Tibial artery (tissue), 4 donors: ENCODE results near the gene USP14.
"Not testable (repeated sequence)": the region's sequence is repeated elsewhere in the genome, so short reads cannot be mapped to it uniquely, and the experiment has no call there.

Experiments used
- DNase-seq, 2 donors: peaks; one replicate each; pipeline ENCODE4 v3.0.0-alpha.2; 2019
- H3K27ac ChIP-seq, 2 donors: fragments of 200-600 bp; sonication (generic) in 1 of 2; 1 replicate in 1 of 2; 2 replicates in 1 of 2; pipeline ENCODE4 v1.5.1; 2018 to 2019; ENCODE audit warnings: mild to moderate bottlenecking in 1 of 2
- H3K27me3 ChIP-seq, 2 donors: fragments of 200-600 bp; sonication (generic) in 1 of 2; one replicate each; pipeline versions ENCODE4 v1.5.1 to v1.6.0; 2016 to 2019
- H3K36me3 ChIP-seq, 3 donors: fragments of 200-600 bp; sonication (generic) in 2 of 3; one replicate each; pipeline ENCODE4 v1.5.1; 2016 to 2019; ENCODE audit warnings: mild to moderate bottlenecking in 2 of 3
- H3K4me1 ChIP-seq, 4 donors: fragments of 200-600 bp; sonication (generic) in 2 of 4; 1 replicate in 3 of 4; 2 replicates in 1 of 4; pipeline ENCODE4 v1.5.1; 2016 to 2019
- H3K4me3 ChIP-seq, 2 donors: fragments of 200-600 bp; sonication (generic) in 1 of 2; 1 replicate in 1 of 2; 2 replicates in 1 of 2; pipeline ENCODE4 v1.5.1; 2018 to 2019; ENCODE audit warnings: mild to moderate bottlenecking in 2 of 2
- H3K9me3 ChIP-seq, 3 donors: fragments of 200-600 bp; sonication (generic) in 1 of 3; one replicate each; pipeline ENCODE4 v1.5.1; 2016 to 2019
- CTCF ChIP-seq, 2 experiments: fragments of 200-600 bp in 1 of 2; fragments of 450-650 bp in 1 of 2; IDR thresholded peaks; one replicate each; pipeline ENCODE4 v1.5.1; 2017 to 2019; ENCODE audit warnings: antibody characterized with exemption in 2 of 2, mild to moderate bottlenecking in 1 of 2, moderate library complexity in 1 of 2
- intact Hi-C: fragments of 100-400 bp; cut with DNase I; formaldehyde crosslinking; loops from one replicate; pipeline ENCODE4 v1.15.0; 2023; ENCODE audit warnings: low total_unique reads

The USP14 gene

GRCh38 chr18:135045-135444 is 23.3 kb upstream of the USP14 start:
- H3K27ac ChIP-seq: no peak overlapping the region
- H3K4me1 ChIP-seq: no peaks in the 10 kb centered on the region
- TF ChIP-seq CTCF (IDR thresholded peaks at IDR 0.05): no peak
- H3K36me3 ChIP-seq: no peaks in the 10 kb centered on the region
- intact Hi-C loops: no loop called here
- H3K4me3 ChIP-seq: no peak overlapping the region
- no peak for DNase-seq
- H3K27me3 ChIP-seq: no peaks in the 10 kb centered on the region
- H3K9me3 ChIP-seq: peaks cover 0 to 4% (median 0%) of the 10 kb centered on the region in 3 donors

GRCh38 chr18:136433-136832 is 21.9 kb upstream of the USP14 start:
- TF ChIP-seq CTCF (IDR thresholded peaks at IDR 0.05): no peak
- no peak overlapping the region for H3K27ac ChIP-seq
- intact Hi-C loops: no loop called here

GRCh38 chr18:137327-137726 is 21.0 kb upstream of the USP14 start:
- Histone ChIP-seq H3K27me3 (no peaks in the 10 kb centered on the region), H3K36me3 (no peaks in the 10 kb centered on the region), H3K4me3 (no peak overlapping the region), H3K9me3 (no peaks in the 10 kb centered on the region), H3K4me1 (no peaks in the 10 kb centered on the region), H3K27ac (no peak overlapping the region)
- intact Hi-C loops: no loop called here
- no peak for TF ChIP-seq CTCF (IDR thresholded peaks at IDR 0.05)
- DNase-seq: no peak

More at GRCh38 chr18:136433-136832, 21.9 kb upstream of the USP14 start:
- no peak for DNase-seq
- H3K36me3 ChIP-seq: no peaks in the 10 kb centered on the region
- H3K27me3 ChIP-seq: no peaks in the 10 kb centered on the region
- H3K9me3 ChIP-seq: no peaks in the 10 kb centered on the region
- no peaks in the 10 kb centered on the region for H3K4me1 ChIP-seq
- no peak overlapping the region for H3K4me3 ChIP-seq

- H3K27me3 ChIP-seq: peaks cover 0 to 2% of the 10 kb centered on the region in 2 donors
- intact Hi-C loops: no loop called here
- no peak overlapping the region for H3K4me3 ChIP-seq
- no peaks in the 10 kb centered on the region for H3K4me1 ChIP-seq
- TF ChIP-seq CTCF (IDR thresholded peaks at IDR 0.05): no peak
- H3K36me3 ChIP-seq: no peaks in the 10 kb centered on the region
- no peaks in the 10 kb centered on the region for H3K9me3 ChIP-seq
- no peak for DNase-seq
- no peak overlapping the region for H3K27ac ChIP-seq
These were observed 17.6 kb upstream of the USP14 start for GRCh38 chr18:140670-141266.

- H3K4me3 ChIP-seq, H3K36me3 ChIP-seq, DNase-seq, H3K27ac ChIP-seq, H3K4me1 ChIP-seq, H3K27me3 ChIP-seq, intact Hi-C loops, H3K9me3 ChIP-seq: not testable (repeated sequence)
These were observed 15.6 kb upstream of the USP14 start for GRCh38 chr18:142624-143296.

GRCh38 chr18:148841-149240 is 9.5 kb upstream of the USP14 start:
- H3K9me3 ChIP-seq: no peaks in the 10 kb centered on the region
- intact Hi-C loops: no loop called here
- H3K27me3 ChIP-seq: no peaks in the 10 kb centered on the region
- no peak for DNase-seq
- H3K4me1 ChIP-seq: no peaks in the 10 kb centered on the region
- no peak overlapping the region for H3K4me3 ChIP-seq
- TF ChIP-seq CTCF (IDR thresholded peaks at IDR 0.05): no peak
- no peaks in the 10 kb centered on the region for H3K36me3 ChIP-seq
- no peak overlapping the region for H3K27ac ChIP-seq
